Esophagus muscularis mucosa (tissue), 3 donors: Measurements from ENCODE around the gene ZCWPW1.

ENCODE experiments used
- POLR2A ChIP-seq: fragments of 450-650 bp; IDR thresholded peaks from one replicate; pipeline ENCODE4 v1.6.1; 2017; ENCODE audit warnings: antibody characterized with exemption, moderate library complexity, mild to moderate bottlenecking, low read depth
- TF ChIP-seq, protein P1 (sequence below), 3 experiments: fragments of 200-600 bp in 2 of 3; fragments of 450-650 bp in 1 of 3; sonication (generic) in 2 of 3; IDR thresholded peaks; one replicate each; pipeline ENCODE4 v1.5.1; 2017 to 2019; ENCODE audit warnings: antibody characterized with exemption in 3 of 3, mild to moderate bottlenecking in 2 of 3, moderate library complexity in 1 of 3

DNA sequence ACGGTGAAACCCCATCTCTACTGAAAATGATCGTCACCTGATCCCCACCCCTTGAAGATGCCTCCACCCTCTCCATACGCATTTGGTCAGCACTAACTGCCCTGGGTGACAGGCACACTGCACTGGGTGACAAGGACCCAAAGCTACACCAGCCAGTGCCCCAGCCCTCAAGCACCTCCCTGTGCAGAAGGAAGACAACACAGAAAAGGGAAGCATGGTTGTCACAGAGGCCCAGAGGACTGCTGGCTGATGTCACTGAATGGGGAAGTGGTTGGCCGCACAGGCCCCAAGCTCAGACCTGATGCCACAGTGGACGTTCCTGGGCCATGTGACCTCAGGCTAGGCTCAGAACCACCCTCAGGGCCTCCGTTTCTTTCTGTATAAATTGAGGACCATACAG lies 59.4 kb downstream of the ZCWPW1 start:
- TF ChIP-seq, protein P1, sequence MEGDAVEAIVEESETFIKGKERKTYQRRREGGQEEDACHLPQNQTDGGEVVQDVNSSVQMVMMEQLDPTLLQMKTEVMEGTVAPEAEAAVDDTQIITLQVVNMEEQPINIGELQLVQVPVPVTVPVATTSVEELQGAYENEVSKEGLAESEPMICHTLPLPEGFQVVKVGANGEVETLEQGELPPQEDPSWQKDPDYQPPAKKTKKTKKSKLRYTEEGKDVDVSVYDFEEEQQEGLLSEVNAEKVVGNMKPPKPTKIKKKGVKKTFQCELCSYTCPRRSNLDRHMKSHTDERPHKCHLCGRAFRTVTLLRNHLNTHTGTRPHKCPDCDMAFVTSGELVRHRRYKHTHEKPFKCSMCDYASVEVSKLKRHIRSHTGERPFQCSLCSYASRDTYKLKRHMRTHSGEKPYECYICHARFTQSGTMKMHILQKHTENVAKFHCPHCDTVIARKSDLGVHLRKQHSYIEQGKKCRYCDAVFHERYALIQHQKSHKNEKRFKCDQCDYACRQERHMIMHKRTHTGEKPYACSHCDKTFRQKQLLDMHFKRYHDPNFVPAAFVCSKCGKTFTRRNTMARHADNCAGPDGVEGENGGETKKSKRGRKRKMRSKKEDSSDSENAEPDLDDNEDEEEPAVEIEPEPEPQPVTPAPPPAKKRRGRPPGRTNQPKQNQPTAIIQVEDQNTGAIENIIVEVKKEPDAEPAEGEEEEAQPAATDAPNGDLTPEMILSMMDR (IDR thresholded peaks at IDR 0.05): no peak
- no peak for TF ChIP-seq POLR2A
